Measurements from ENCODE around the gene FGF12. TPM values are rescaled to one million over a fixed set of nuclear protein-coding genes. Genes with fewer than 3 reads are reported as not detected.

The FGF12 gene
- total and polyA plus RNA-seq, 2 donors (not counting 1 experiment from before 2014, with no cell fraction given), result 0.17 TPM; not detected in 1

GRCh38 chr3:192481638-192482037 is 245.7 kb downstream of the FGF12 start:
- Histone ChIP-seq H2AFZ (ENCODE audit: low read length) (no peak overlapping the region), H3K79me2 (ENCODE audit: control insufficient read depth, insufficient read depth, low read length) (no peaks in the 10 kb centered on the region), H3K9ac (ENCODE audit: insufficient read depth, low read length) (no peak overlapping the region), H3K36me3 (ENCODE audit: control insufficient read depth, insufficient read depth, low read length) (no peaks in the 10 kb centered on the region), H3K27ac (ENCODE audit: insufficient read depth, low read length) (no peak overlapping the region), H3K4me3 (replicated peaks in 1 of 4; ENCODE audit: control extremely low read depth in 1 of 4, insufficient read depth in 1 of 4, low read depth in 3 of 4, low read length in 4 of 4) (no peak overlapping the region), H3K4me2 (ENCODE audit: extremely low read depth, insufficient read depth, low read length) (no peak overlapping the region), H4K20me1 (ENCODE audit: control insufficient read depth, extremely low read depth, insufficient read depth, low read length) (no peaks in the 10 kb centered on the region), H3K27me3 (ENCODE audit: control insufficient read depth, insufficient read depth, low read length) (no peaks in the 10 kb centered on the region), H3K9me3 (ENCODE audit: control insufficient read depth, insufficient read depth, low read depth, low read length) (no peaks in the 10 kb centered on the region), H3K4me1 (ENCODE audit: control insufficient read depth, extremely low read depth, insufficient read depth, low read length) (no peaks in the 10 kb centered on the region)
- peak; percentile 77 to 88 for DNase-seq (ENCODE audit: low read depth in 2 of 2)
- no peak for TF ChIP-seq CTCF (conservative IDR thresholded peaks at IDR 0.05 in 1 of 2, IDR thresholded peaks at IDR 0.05 in 1 of 2; ENCODE audit: low read depth in 1 of 2, low read length in 2 of 2)
- TF ChIP-seq EZH2 (IDR thresholded peaks at IDR 0.05; ENCODE audit: low read length, missing control alignments), result no peak

GRCh38 chr3:192467230-192468140 is 259.9 kb downstream of the FGF12 start:
- Histone ChIP-seq H3K36me3 (ENCODE audit: control insufficient read depth, insufficient read depth, low read length) (no peaks in the 10 kb centered on the region), H3K27ac (ENCODE audit: insufficient read depth, low read length) (no peak overlapping the region), H3K4me1 (ENCODE audit: control insufficient read depth, extremely low read depth, insufficient read depth, low read length) (no peaks in the 10 kb centered on the region), H3K79me2 (ENCODE audit: control insufficient read depth, insufficient read depth, low read length) (no peaks in the 10 kb centered on the region), H2AFZ (ENCODE audit: low read length) (no peak overlapping the region), H4K20me1 (ENCODE audit: control insufficient read depth, extremely low read depth, insufficient read depth, low read length) (no peaks in the 10 kb centered on the region), H3K4me2 (ENCODE audit: extremely low read depth, insufficient read depth, low read length) (no peak overlapping the region), H3K9ac (ENCODE audit: insufficient read depth, low read length) (no peak overlapping the region), H3K4me3 (replicated peaks in 1 of 4; ENCODE audit: control extremely low read depth in 1 of 4, insufficient read depth in 1 of 4, low read depth in 3 of 4, low read length in 4 of 4) (no peak overlapping the region), H3K9me3 (ENCODE audit: control insufficient read depth, insufficient read depth, low read depth, low read length) (no peaks in the 10 kb centered on the region), H3K27me3 (ENCODE audit: control insufficient read depth, insufficient read depth, low read length) (no peaks in the 10 kb centered on the region)
- DNase-seq (ENCODE audit: low read depth in 2 of 2), result peak; percentile 31 to 47
- peak; percentile 86 to 93 for TF ChIP-seq CTCF (conservative IDR thresholded peaks at IDR 0.05 in 1 of 2, IDR thresholded peaks at IDR 0.05 in 1 of 2; ENCODE audit: low read depth in 1 of 2, low read length in 2 of 2)
- no peak for TF ChIP-seq EZH2 (IDR thresholded peaks at IDR 0.05; ENCODE audit: low read length, missing control alignments)

- H3K27me3 ChIP-seq (ENCODE audit: control insufficient read depth, insufficient read depth, low read length), result no peaks in the 10 kb centered on the region
- H3K27ac ChIP-seq (ENCODE audit: insufficient read depth, low read length), result no peak overlapping the region
- H3K4me1 ChIP-seq (ENCODE audit: control insufficient read depth, extremely low read depth, insufficient read depth, low read length), result no peaks in the 10 kb centered on the region
- H3K9me3 ChIP-seq (ENCODE audit: control insufficient read depth, insufficient read depth, low read depth, low read length), result no peaks in the 10 kb centered on the region
- H3K79me2 ChIP-seq (ENCODE audit: control insufficient read depth, insufficient read depth, low read length), result no peaks in the 10 kb centered on the region
- H2AFZ ChIP-seq (ENCODE audit: low read length), result no peak overlapping the region
- H3K9ac ChIP-seq (ENCODE audit: insufficient read depth, low read length), result no peak overlapping the region
- H3K4me2 ChIP-seq (ENCODE audit: extremely low read depth, insufficient read depth, low read length), result no peak overlapping the region
- no peaks in the 10 kb centered on the region for H3K36me3 ChIP-seq (ENCODE audit: control insufficient read depth, insufficient read depth, low read length)
- TF ChIP-seq CTCF (conservative IDR thresholded peaks at IDR 0.05 in 1 of 2, IDR thresholded peaks at IDR 0.05 in 1 of 2; ENCODE audit: low read depth in 1 of 2, low read length in 2 of 2), result peak in 1 of 2 donors; percentile 26
- TF ChIP-seq EZH2 (IDR thresholded peaks at IDR 0.05; ENCODE audit: low read length, missing control alignments), result no peak
- DNase-seq (ENCODE audit: low read depth in 2 of 2), result no peak
- no peaks in the 10 kb centered on the region for H4K20me1 ChIP-seq (ENCODE audit: control insufficient read depth, extremely low read depth, insufficient read depth, low read length)
- no peak overlapping the region for H3K4me3 ChIP-seq (replicated peaks in 1 of 4; ENCODE audit: control extremely low read depth in 1 of 4, insufficient read depth in 1 of 4, low read depth in 3 of 4, low read length in 4 of 4)
These were observed 278.3 kb downstream of the FGF12 start for GRCh38 chr3:192449036-192449435.
